Caco-2 (cell line): ENCODE data around the gene PCNX3. TPM values are rescaled to one million over a fixed set of nuclear protein-coding genes. Genes with fewer than 3 reads are reported as not detected.

Source experiments
- BruUV-seq: library from RNA; stranded (reverse); fragments of 400-500 nt; replicated peaks from 2 replicates; lab custom pipeline; 2021; lab: Mats Ljungman, UMichigan
- CTCF ChIA-PET: fragments of 300-600 bp; sonication (Branson Sonifier 250); formaldehyde crosslinking; loops from one replicate; lab custom pipeline; 2022; ENCODE audit warnings: antibody characterized with exemption; lab: Charles Lee
- POLR2A ChIA-PET: fragments of 300-600 bp; sonication (Branson Sonifier 250); formaldehyde crosslinking; loops from one replicate; lab custom pipeline; 2022; ENCODE audit warnings: antibody characterized with exemption; lab: Charles Lee
- DNase-seq, 2 experiments: peaks; one replicate each; pipeline versions ENCODE4 v3.0.0 to v3.0.0-alpha.2; 2020 to 2022
- H3K27me3 ChIP-seq: replicated peaks from 2 replicates; pipeline ENCODE4 v1.6.0; 2011; ENCODE audit warnings: low read length; ENCODE audit not compliant: control insufficient read depth, insufficient read depth
- H3K36me3 ChIP-seq: 2 replicates; pipeline ENCODE4 v1.5.1; 2011; ENCODE audit warnings: low read length; ENCODE audit not compliant: control insufficient read depth, insufficient read depth
- H3K4me1 ChIP-seq: fragments of 250-450 bp; sonication (Bioruptor Pico); 2 replicates; pipeline ENCODE4 v1.5.1; 2020; ENCODE audit warnings: mild to moderate bottlenecking
- H3K4me3 ChIP-seq: 2 replicates; pipeline ENCODE4 v1.5.1; 2011; ENCODE audit warnings: low read depth, mild to moderate bottlenecking, control low read depth, low read length
- H3K9me3 ChIP-seq: fragments of 250-450 bp; sonication (Bioruptor Pico); 2 replicates; pipeline ENCODE4 v1.5.1; 2020; ENCODE audit warnings: mild to moderate bottlenecking, moderate library complexity
- H3K27ac Mint-ChIP-seq: one replicate; pipeline ENCODE4 v1.8.0; 2022; ENCODE audit warnings: mixed read lengths; ENCODE audit not compliant: unreplicated experiment
- H3K27me3 Mint-ChIP-seq: one replicate; pipeline ENCODE4 v1.8.0; 2022; ENCODE audit warnings: mixed read lengths; ENCODE audit not compliant: insufficient read depth, unreplicated experiment
- H3K36me3 Mint-ChIP-seq: one replicate; pipeline ENCODE4 v1.8.0; 2022; ENCODE audit warnings: mild to moderate bottlenecking, mixed read lengths; ENCODE audit not compliant: insufficient read depth, unreplicated experiment
- H3K4me1 Mint-ChIP-seq: one replicate; pipeline ENCODE4 v1.8.0; 2022; ENCODE audit warnings: low read depth, mixed read lengths; ENCODE audit not compliant: unreplicated experiment
- H3K4me3 Mint-ChIP-seq: one replicate; pipeline ENCODE4 v1.8.0; 2022; ENCODE audit warnings: mild to moderate bottlenecking, moderate library complexity, mixed read lengths; ENCODE audit not compliant: unreplicated experiment
- H3K9me3 Mint-ChIP-seq: one replicate; pipeline ENCODE4 v1.8.0; 2022; ENCODE audit warnings: mixed read lengths; ENCODE audit not compliant: unreplicated experiment
- intact Hi-C: fragments of 100-400 bp; cut with micrococcal nuclease; formaldehyde crosslinking; loops from one replicate; pipeline ENCODE4 v1.10.0; 2022; ENCODE audit not compliant: unreplicated experiment
- total RNA-seq: library from RNA; stranded (reverse); gene quantifications from 2 replicates; pipeline ENCODE4 v1.2.3, GENCODE V29; 2022
- TF ChIP-seq, protein P1 (sequence below), 2 experiments: fragments of 200-600 bp in 1 of 2; IDR thresholded peaks; 1 replicate in 1 of 2; 2 replicates in 1 of 2; pipeline versions ENCODE4 v1.5.1 to v1.8.0; 2011 to 2022; ENCODE audit warnings: antibody characterized with exemption in 1 of 2, control low read depth in 1 of 2, inconsistent platforms in 1 of 2, low read depth in 1 of 2, low read length in 1 of 2, mild to moderate bottlenecking in 1 of 2, moderate library complexity in 1 of 2; ENCODE audit not compliant: insufficient read depth in 1 of 2, severe bottlenecking in 1 of 2, unreplicated experiment in 1 of 2

Gene PCNX3
- total RNA-seq, 1 experiment from 2014 or later: 52.7 TPM

DNA sequence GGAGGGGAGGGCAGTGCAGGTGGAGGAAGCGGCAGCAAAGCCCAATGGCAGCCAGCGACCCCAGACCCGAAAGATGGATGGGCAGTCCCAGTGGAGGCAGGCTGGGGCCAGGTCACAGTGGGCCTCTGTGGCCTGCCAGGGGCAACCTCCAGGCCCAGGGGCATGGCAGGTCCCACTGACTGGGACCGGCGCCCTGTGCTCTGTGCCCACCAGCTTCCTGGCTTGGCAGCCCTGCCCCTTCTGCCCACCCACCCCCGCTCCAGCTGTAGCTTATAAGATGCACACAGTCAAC, 15.7 kb upstream of the PCNX3 start:
- intact Hi-C loops: no loop called here
- H3K4me3 ChIP-seq: no peak overlapping the region
- TF ChIP-seq, protein P1, sequence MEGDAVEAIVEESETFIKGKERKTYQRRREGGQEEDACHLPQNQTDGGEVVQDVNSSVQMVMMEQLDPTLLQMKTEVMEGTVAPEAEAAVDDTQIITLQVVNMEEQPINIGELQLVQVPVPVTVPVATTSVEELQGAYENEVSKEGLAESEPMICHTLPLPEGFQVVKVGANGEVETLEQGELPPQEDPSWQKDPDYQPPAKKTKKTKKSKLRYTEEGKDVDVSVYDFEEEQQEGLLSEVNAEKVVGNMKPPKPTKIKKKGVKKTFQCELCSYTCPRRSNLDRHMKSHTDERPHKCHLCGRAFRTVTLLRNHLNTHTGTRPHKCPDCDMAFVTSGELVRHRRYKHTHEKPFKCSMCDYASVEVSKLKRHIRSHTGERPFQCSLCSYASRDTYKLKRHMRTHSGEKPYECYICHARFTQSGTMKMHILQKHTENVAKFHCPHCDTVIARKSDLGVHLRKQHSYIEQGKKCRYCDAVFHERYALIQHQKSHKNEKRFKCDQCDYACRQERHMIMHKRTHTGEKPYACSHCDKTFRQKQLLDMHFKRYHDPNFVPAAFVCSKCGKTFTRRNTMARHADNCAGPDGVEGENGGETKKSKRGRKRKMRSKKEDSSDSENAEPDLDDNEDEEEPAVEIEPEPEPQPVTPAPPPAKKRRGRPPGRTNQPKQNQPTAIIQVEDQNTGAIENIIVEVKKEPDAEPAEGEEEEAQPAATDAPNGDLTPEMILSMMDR (IDR thresholded peaks at IDR 0.05; ENCODE audit: insufficient read depth in 1 of 2, low read depth in 1 of 2, low read length in 1 of 2, severe bottlenecking in 1 of 2, unreplicated experiment in 1 of 2): no peak
- Mint-ChIP-seq H3K4me3 (no peak overlapping the region), H3K27ac (no peak overlapping the region), H3K27me3 (no peaks in the 10 kb centered on the region), H3K9me3 (no peaks in the 10 kb centered on the region), H3K4me1 (no peaks in the 10 kb centered on the region), H3K36me3 (peaks cover 48% of the 10 kb centered on the region)
- DNase-seq: no peak
- no peaks in the 10 kb centered on the region for H3K27me3 ChIP-seq
- no peaks in the 10 kb centered on the region for H3K4me1 ChIP-seq
- CTCF ChIA-PET: no interaction called here
- no peaks in the 10 kb centered on the region for H3K9me3 ChIP-seq
- POLR2A ChIA-PET: no interaction called here
- peaks cover 7% of the 10 kb centered on the region for H3K36me3 ChIP-seq
- BruUV-seq: no TSS peak

DNA sequence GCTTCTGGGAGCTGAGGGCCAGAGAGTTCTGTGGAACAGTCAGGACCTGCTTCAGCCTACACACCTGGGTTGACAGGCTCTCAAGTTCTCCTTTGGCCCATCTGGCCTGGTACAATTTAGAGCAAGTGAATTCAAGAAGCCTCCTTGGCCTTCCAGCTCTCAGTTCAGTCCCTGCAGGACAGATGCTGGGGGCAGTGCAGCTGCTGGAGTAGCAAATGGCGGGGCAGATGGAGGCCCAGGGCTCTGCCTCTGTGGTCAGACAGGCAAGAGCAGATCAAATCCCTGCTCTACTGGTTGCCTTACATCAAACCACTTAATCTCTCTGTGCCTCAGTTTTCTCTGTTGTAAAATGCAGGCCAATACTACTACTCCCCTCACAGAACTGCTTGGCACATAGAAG, 11.3 kb upstream of the PCNX3 start:
- Histone ChIP-seq H3K27me3 (no peaks in the 10 kb centered on the region), H3K4me3 (no peak overlapping the region), H3K9me3 (no peaks in the 10 kb centered on the region), H3K36me3 (peaks cover 13% of the 10 kb centered on the region), H3K4me1 (peaks cover 14% of the 10 kb centered on the region)
- POLR2A ChIA-PET: no interaction called here
- CTCF ChIA-PET: no interaction called here
- TF ChIP-seq, protein P1 (IDR thresholded peaks at IDR 0.05; ENCODE audit: insufficient read depth in 1 of 2, low read depth in 1 of 2, low read length in 1 of 2, severe bottlenecking in 1 of 2, unreplicated experiment in 1 of 2): no peak
- Mint-ChIP-seq H3K27me3 (no peaks in the 10 kb centered on the region), H3K36me3 (peaks cover 55% of the 10 kb centered on the region), H3K9me3 (no peaks in the 10 kb centered on the region), H3K4me3 (no peak overlapping the region), H3K27ac (no peak overlapping the region), H3K4me1 (no peaks in the 10 kb centered on the region)
- DNase-seq: no peak
- intact Hi-C loops: no loop called here
- BruUV-seq: TSS peak; percentile 1

DNA sequence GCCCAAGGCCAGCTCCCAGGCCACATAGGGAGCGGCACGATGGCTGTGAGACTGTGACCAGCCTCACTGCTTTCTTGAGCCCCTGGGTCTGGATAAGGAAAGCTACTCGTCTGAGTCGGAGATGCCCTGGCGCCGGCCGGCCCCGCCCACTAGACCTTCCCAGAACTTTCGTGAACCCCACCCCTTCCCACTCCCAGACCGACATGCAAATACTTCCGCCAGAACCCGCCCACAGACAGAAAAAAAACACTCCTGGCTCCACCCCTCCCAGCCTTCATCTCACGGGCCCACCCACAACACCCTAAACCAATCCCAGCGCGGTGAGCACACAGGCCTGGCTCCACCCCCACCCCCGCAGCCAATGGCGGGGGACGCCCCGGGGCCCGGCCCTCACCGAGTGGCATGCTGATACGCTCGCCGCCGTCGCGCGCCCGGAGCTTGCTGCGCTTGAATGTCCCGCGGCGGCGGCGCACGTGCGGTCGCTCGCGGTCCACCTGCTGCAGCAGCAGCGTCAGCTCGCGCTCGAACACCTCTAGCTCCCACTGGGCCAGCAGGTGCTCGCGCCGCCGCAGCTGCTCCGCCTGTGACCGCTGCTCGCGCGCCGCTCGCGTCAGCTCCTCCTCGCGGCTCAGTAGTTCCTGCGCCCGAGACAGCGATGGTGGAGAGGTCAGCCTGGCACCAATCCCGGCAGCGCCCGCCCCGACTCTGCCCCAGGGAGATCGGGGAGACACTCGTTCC, 8.5 kb upstream of the PCNX3 start:
- peaks cover 16% of the 10 kb centered on the region for H3K4me1 Mint-ChIP-seq
- peaks cover 15% of the 10 kb centered on the region for H3K4me1 ChIP-seq
- POLR2A ChIA-PET: interaction anchor here (0.5 to 1.3 kb wide), 7 partner anchors 8 to 185 kb away, joined by 3 to 11 read pairs (median 5); partner anchors contain the start of genes KCNK7, NEAT1 and PCNX3
- peaks cover 15% of the 10 kb centered on the region for H3K36me3 ChIP-seq
- peak overlapping the region; percentile 43 for H3K27ac Mint-ChIP-seq
- H3K27me3 ChIP-seq: no peaks in the 10 kb centered on the region
- H3K9me3 ChIP-seq: no peaks in the 10 kb centered on the region
- CTCF ChIA-PET: interaction anchor here (0.5 to 1.9 kb wide), 12 partner anchors 13 to 463 kb away, joined by 3 to 22 read pairs (median 6); partner anchors contain the start of genes FAM89B, SCYL1 and ZNRD2
- intact Hi-C loops: loop anchor here (1.0 kb wide), 3 partner anchors 8 to 189 kb away; partner anchors contain the start of gene PCNX3
- DNase-seq: peak; percentile 98 to 99
- H3K4me3 ChIP-seq: peak overlapping the region; percentile 47
- no peaks in the 10 kb centered on the region for H3K27me3 Mint-ChIP-seq
- peak overlapping the region; percentile 67 for H3K4me3 Mint-ChIP-seq
- H3K36me3 Mint-ChIP-seq: peaks cover 48% of the 10 kb centered on the region
- TF ChIP-seq, protein P1 (IDR thresholded peaks at IDR 0.05; ENCODE audit: insufficient read depth in 1 of 2, low read depth in 1 of 2, low read length in 1 of 2, severe bottlenecking in 1 of 2, unreplicated experiment in 1 of 2): no peak
- no peaks in the 10 kb centered on the region for H3K9me3 Mint-ChIP-seq
- BruUV-seq: no TSS peak
